AG20443 (cell line): ENCODE data around the gene NEDD9.

Experiments used
- DNase-seq: peaks from one replicate; pipeline ENCODE4 v3.0.0; 2012; ENCODE audit warnings: low spot score, mixed read lengths

NEDD9 gene, protein sequence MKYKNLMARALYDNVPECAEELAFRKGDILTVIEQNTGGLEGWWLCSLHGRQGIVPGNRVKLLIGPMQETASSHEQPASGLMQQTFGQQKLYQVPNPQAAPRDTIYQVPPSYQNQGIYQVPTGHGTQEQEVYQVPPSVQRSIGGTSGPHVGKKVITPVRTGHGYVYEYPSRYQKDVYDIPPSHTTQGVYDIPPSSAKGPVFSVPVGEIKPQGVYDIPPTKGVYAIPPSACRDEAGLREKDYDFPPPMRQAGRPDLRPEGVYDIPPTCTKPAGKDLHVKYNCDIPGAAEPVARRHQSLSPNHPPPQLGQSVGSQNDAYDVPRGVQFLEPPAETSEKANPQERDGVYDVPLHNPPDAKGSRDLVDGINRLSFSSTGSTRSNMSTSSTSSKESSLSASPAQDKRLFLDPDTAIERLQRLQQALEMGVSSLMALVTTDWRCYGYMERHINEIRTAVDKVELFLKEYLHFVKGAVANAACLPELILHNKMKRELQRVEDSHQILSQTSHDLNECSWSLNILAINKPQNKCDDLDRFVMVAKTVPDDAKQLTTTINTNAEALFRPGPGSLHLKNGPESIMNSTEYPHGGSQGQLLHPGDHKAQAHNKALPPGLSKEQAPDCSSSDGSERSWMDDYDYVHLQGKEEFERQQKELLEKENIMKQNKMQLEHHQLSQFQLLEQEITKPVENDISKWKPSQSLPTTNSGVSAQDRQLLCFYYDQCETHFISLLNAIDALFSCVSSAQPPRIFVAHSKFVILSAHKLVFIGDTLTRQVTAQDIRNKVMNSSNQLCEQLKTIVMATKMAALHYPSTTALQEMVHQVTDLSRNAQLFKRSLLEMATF

GRCh38 chr6:11232193-11232769 is at the start of gene NEDD9:
Gene NEDD9 (minus strand): TSS chr6:11232668. CDS start chr6:11232515, 153 bp downstream.
- DNase-seq: peak; percentile 96

DNA sequence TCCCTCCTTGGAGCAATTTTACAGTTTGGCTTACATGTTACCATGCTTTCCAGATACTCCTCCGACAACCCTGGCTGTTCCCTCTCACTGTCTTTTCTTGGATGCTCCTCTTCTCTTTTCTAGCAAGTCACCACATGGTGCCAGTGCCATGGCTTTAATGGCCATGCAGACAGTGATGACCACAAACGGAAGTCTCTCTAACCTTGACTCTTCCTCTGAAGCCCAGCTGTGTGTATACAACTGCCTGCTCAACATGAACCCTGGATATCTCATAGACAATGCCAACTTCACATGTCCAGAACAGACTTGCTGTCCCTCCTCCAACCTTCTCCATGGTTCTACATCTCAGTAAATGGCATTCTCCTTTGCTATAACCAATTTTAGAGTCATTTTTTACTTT is 49.8 kb upstream of the NEDD9 start:
- no peak for DNase-seq

DNA sequence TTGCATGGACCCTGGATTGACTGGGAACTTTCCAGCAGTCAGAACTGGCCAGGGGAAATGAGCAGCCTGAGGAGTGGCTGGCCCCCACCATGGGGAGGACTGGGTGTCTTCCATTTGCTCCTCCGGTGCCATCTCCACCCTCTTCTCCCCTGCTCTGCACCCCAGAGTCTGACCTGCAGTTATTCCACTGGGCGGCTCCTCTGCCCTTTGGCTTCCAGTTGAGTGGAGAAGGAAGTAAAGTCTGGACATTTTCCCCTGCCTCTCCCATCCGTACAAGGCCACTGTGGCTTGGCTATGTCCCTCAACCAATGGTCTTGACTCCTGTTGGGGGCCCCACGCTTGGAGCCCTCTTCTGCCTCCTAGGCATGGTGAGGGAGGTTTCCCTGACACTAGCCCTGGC is 47.9 kb upstream of the NEDD9 start:
- DNase-seq: no peak

DNA sequence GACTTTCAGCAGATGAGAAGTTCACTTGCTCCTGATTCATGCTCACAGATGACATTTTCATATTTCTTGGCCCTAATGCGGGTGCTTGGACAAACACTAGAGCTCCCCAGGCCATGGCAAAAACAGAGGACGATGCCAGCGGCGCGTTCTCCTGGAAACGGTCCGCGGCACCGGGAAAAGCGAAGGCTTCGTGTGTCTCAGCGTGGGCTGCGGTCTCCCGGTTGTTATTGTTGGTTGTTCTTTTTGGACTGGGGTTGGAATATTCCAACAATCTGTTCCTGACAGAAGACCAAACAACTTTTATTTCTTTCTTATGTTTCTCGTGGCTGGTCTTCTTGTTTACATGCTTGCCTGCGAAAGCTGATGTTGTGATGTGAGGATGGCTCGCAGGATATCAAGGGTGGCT is 46.8 kb upstream of the NEDD9 start:
- DNase-seq: peak; percentile 58

- no peak for DNase-seq
Observed at GRCh38 chr6:11278207-11278559, 45.7 kb upstream of the NEDD9 start.

DNA sequence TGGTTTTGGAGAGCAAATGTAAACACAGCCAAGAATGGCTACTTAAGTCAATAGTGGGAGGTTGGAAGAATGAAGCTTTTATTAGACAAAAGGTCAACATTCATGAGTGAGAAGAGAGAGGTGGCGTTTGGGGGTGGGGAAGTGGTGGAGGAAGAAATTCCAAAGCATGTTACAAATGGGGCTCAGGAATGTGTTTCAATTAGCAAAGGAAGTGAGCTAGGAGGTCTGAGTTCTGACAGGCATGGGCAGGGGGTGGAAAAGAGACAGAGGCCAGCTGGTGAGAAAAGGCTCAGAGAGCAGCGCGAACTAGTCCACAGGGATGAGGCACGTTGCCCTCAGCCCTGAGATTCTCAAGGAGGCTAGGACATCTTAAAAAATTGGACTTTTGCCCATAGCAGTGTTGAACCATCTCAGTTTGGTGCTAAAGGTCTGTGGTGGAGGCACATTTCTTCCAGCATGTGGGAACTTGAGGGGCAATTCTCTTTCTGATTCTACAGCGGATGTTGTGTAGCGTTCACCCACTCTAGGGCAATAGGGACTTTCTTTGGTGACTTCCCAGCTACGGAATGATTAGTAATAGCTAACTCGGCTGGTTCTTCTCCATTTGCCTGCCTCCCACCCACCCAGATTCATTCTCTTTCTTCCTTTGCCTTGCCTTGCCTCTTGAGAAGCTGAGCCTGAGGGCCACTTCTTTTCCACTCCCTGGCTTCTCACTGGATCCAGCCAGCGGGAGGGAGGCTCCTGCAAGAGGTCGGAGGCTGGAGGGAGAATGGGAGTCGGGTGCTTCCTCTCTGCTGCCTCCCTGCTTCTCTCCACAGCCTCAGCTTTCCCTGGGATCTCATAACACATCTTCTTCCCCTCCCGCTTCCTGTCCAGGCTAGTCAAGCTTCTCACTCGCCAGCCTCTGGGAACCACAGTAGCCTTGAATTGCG is 45.1 kb upstream of the NEDD9 start:
- peak; percentile 75 for DNase-seq

GRCh38 chr6:11276911-11277274 is 44.4 kb upstream of the NEDD9 start:
- no peak for DNase-seq

DNA sequence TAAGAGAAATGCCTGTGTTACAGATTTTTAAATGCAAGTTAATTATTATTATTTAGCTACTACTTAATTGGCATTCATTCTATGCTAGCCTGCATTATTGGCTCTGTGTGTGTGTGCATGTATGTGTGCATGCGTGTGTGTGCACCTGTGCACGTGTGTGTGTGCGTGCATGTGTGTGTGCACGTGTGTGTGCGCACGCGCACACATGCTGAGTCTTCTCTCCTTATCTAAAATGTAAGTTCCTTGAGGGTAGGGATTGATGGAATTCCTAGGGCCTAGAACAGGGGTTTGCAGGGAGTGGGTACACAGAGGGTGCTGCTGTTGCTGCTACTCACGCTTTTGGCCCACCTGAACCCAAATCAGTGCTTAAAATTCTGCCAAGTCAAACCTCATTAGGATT is 43.8 kb upstream of the NEDD9 start:
- DNase-seq: no peak

DNA sequence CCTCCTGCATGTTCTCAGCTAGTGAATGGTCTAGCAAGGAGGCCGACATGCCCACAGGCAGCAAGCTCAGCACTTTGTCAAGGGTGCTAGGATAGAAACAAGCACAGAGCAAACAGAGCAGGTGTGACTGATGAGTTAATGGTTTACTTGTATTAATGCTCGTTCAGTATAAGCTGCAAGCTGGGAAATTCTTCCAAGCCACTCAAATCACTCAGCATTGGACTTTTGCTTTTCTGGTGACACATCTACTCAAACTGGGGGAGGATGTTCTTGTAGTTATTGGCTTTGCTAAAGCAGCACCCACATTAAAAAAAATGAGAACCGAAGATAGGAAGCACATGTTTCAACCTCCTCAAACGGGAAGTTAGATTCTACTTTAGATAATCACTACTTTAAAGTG is 43.1 kb upstream of the NEDD9 start:
- no peak for DNase-seq

DNA sequence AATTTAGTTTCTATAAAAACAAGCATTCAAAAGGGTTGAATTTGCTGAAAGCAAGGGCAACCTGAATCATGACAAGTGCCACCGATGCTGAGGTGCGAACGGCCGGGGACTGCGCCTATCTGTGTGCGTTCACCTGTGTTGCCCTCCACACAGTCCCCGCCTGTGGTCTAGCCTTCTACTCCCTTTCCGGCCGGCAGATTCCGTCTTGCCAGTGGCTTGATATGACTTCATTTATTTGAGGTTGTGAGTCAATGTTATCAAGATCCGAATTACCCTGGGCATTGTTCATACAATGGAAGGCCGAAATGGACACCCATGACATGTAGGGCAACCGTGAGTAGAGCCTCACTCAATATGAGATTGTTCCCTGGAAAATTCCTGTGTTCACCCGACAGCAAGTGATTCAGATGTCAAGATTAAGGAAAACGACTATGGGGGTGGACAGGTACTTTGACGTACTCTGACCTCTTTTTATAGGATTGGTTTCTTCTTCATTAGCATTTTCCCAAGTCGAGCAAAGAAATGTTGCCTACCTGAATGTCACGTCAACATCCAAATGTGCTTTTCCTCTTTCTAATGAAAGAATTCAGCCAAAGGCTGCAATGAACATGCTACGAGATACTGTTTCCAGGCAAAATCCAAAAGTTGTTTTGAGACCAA is 41.1 kb upstream of the NEDD9 start:
- DNase-seq: no peak

DNA sequence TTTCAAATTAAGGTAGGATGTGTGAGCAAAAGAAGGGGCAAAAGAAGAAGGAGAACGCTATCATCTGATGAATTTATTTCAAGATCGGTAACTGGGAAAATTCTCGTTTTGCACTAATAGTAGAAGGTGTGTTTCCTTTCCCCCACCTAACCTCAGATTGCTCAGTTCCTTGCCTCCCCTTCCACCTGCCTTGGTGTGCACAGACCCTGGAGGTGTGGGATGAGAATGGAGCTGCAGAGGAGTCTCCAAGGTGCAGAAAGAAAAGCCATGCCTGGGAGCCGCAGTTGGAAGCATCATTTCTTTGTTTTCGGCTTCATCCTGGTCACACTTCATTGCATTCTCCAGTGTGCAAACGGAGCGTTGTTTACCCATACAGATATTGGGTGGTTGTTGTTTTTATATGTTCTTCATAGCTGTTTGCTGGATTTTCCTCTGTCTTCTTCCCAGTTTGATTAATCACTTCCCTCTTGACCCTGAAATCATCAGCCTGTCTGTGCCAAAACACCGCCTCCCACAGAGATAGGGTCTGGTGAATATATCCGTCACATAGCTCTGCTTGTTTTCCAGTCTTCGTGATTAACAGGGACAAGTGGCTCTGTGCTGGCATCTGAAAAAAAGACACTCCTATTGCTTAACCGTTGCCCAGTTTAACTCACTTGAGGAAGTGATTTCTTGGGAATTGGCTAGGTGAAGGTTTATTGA is 40.2 kb upstream of the NEDD9 start:
- DNase-seq: no peak

DNA sequence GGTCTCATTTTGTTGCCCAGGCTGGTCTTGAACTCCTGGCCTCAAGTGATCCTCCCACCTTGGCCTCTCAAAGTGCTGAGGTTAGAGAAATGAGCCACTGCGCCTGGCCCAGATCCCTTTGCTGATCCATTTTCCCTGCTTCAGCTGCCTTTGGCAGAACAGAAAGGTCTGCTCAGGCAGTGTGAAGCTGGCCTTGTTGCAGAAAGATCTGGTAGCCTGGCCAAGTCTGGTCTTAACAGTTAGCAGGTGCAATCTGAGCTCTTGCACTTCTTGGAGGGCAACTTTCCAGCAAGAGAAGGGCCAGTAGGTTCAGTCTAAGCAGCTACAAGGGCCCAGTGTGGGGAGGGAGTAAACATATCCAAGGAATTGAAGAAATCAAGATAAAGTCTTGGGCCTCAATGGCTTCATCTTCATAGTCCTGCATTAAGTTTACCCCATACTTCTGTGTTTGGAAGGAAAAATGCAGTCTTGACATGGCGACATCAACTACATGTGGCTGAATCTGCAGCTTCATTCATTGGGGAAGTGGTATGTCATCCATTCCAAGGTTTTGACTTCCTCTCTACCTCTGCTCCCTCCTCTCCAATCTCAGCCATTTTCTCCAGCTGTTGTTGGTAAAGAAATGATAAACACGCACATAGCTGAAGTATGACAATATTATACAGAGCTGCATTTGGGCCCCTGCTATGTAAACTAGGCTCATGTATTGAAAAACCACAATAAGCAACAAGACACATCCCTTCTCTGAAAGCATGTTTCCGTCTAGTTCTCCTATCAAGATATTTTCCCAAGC is 39.0 kb upstream of the NEDD9 start:
- DNase-seq: no peak

GRCh38 chr6:11270030-11271027 is 37.9 kb upstream of the NEDD9 start:
- DNase-seq: no peak

DNA sequence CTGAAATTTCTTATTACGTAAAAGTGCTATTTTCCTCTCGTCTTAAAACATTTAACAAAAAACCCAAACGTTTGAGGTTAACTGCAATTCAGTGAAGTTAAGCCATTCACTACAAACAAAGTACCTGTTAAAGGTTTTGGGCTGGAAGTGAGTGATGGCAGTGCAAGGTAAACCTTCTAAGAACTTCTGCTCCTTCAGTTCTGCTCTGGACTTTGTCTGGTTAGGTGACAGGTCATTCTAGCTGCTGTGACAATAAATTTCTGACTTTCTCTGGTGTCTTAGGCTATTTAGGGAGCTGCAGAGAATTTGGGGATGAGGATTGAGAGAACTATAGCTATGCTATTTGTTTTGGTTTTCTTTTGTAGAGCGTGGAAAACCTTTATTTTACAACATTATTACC is 36.5 kb upstream of the NEDD9 start:
- DNase-seq: no peak

GRCh38 chr6:11266926-11267325 is 34.5 kb upstream of the NEDD9 start:
- DNase-seq: no peak

DNA sequence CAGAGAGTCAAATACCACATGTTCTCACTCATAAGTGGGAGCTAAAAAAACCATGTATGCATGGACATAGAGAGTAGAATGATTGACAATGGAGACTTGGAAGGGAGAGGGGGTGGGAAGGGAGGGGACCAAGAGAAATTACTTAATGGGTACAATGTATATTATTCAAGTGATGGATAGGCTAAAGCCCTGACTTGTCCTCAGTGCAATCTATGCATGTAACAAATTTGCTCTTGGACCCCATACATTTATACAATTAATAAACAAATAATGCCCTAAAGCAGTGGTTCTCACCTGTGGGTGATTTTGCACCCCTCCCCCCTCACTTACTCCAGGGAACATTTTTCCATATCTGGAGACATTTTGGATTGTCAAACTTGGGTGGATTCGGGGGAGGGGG is 33.5 kb upstream of the NEDD9 start:
- DNase-seq: no peak

DNA sequence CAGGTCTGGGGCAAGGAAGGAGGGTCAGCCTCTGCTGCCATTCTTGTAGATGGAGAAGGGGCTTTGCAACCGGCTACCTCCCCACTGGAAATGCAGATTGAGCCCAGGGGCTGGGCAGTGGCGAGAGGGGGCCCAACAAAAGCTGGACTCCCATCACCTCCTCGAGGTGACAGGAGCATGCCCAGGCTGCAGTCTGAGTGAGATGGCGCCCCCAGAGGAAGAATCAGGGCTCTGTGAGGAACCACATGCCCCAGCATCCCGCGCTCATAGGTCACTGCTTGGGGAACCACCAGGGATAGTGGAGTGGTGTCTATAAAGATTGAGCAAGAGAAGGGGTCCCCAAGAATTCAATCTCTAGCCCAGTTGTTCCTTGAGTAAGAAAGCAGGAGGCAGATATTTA is 31.6 kb upstream of the NEDD9 start:
- no peak for DNase-seq

DNA sequence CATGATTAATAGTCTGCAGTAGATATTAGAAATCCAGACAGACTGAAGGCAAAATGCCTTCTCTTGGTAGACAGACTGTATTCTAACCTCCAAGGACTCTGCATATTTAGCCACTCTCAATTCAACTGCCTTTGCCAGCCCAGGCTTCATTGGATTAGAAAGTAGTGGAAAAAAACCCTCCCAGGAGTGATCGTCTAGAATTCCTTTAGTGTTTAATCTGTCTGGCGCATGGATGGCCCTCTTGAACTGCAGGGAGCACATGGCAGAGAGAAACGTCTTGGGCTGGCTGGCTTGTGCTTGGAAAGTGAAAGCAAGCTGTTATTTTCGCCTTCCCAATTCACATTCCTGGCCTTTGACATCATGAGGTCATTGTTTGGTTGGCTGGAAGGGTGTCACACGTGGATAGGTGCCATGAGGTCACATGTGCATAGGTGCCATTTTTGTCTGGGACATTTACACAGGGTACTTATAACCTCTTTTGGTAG is 30.9 kb upstream of the NEDD9 start:
- peak; percentile 85 for DNase-seq

- no peak for DNase-seq
Observed at GRCh38 chr6:11262242-11262641, 29.8 kb upstream of the NEDD9 start.
